Stimulated activated CD4-positive, alpha-beta T cell treated with anti-CD3 and anti-CD28 coated beads, Interleukin-4, amount 100 ng/mL, for 48 hours (primary cell): ENCODE measurements around the gene SZT2.

Experiments
- DNase-seq, 2 donors: peaks; one replicate each; pipeline ENCODE4 v3.0.0-alpha.2; 2020; ENCODE audit warnings: low read depth in 2 of 2

Gene SZT2

DNA sequence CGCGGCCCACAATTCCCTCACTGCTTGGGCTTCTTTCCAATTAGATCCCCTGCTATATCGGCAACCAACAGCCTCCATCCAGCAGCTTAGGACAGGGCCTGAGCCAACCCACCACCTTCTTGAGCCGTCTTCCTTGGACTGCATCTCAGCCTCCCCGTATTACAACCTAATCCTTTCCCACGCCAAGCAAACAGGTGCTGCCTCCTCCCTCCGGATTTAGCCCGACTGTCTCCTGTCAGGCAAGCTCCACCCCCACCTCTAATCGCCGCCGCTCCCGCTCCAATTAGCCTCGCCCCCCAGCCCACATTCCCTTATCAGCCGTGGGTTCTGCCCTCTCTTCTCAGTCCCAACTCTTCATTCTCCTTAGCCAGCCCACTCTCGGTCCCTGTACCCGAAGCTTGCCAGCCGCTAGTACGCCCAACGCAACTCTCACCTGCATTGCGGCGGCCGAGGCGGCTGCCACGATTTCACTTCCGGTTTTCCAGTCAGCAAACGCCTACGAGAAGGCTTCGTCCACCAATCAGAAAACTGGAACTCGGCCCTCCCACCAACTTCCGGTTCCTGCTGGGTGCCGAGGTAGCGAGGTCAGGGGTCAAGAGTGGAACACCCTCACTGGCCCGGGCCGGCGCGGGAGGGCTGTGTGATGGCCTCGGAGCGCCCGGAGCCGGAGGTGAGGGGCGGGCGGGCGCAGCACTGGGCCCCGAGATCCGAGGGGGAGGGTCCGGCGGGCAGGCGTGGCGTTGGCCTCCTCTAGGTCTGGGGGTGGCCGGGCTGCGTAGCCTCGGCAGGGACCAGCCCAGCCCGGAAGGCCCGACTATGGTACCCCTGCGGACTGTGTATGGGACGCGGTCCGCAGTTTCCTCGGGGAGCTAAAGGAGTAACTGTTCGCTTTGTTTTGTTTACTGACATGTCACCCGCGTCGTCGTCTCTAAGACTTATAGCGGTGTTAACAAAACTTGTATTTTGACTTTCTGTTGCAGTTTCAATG is at the start of gene SZT2, which contains the start of gene MED8:
Gene SZT2, plus strand, starts transcription at position 574 of the 988 bp plus-strand sequence. Its CDS starts 70 bp downstream, at position 644.
Gene MED8, minus strand, starts transcription at position 475 of the 988 bp plus-strand sequence. Its CDS starts 36 bp downstream, at position 439.
- peak; percentile 86 to 90 for DNase-seq

DNA sequence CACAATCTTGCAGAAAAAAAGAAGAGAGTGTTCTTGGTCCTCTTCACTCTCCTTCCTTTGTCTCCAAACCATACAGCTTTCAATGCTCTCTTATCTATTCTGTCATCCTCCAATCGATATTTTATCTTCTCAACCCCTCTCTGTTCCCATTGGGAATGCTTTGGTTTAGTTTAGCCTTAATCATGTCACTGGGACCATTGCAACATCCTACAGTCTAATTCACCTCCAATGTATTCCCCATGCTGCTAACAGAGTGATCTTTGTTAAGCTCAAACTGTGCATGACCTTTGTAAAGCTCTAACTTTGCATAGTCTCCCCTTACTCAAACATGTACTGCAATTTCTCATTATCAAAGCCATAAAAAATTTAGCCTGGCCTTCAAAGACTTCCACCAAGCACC is 49.1 kb upstream of the SZT2 start:
- no peak for DNase-seq

DNA sequence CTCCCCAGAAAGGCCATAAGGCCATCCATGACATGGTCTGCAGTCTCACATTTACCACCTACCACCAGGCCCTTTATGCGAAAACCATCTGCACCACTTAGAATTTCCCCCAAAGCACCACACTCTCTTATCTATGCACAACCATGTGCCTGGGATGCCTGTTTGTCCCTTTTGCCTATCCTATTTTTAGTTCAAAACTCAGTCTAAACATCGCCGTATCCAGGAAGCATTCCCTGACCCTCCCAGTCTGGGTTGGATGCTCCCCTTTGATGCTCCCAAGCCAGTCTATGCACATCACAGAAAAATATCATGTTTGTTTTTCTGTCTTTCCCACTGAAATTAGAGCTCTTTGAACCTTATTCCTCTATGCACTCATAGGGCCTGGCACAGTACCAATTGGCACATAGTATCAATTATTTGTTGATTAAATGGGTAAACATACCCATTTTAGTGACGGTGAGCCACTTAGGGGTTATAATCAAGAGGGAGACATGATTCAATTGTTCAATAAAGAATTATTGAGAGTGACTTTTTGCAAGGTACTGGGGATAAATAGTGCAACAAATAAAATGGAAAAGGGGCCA is 45.3 kb upstream of the SZT2 start:
- DNase-seq: no peak

DNA sequence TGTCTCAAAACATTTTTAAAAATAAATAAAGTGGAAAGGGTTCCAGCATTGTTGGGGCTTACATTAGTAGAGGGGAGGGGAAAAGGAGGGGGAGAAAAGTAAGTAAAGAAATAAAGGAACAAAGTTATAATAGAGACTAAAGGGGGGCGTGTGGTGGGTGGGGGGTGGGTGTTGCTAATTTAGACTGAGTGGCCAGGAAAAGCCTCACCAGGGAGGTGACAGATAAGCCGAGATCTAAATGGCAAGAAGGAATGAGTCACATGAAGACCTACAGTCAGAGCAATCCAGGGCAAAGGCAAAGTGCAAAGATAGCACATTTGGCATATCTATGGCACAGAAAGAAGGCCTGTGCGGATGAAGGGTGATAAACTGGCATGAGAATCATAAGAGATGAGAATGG is 44.6 kb upstream of the SZT2 start:
- no peak for DNase-seq

DNA sequence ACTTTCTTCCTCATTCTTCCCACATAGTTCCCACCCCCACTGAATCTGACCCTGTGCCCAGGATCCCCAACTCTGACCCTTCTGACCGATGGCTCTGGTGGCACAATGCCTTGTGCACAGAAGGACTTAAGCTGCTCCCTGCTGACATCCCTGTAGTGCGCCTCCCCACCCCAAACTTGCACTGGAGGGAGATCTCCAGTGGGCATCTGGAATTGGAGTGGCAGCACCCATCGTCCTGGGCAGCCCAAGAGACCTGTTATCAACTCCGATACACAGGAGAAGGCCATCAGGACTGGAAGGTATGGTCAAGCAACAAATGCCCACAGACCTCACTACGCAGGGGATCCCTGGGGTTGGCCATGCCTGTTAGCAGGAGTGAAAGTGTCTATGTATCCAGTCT is 43.1 kb upstream of the SZT2 start:
- no peak for DNase-seq

DNA sequence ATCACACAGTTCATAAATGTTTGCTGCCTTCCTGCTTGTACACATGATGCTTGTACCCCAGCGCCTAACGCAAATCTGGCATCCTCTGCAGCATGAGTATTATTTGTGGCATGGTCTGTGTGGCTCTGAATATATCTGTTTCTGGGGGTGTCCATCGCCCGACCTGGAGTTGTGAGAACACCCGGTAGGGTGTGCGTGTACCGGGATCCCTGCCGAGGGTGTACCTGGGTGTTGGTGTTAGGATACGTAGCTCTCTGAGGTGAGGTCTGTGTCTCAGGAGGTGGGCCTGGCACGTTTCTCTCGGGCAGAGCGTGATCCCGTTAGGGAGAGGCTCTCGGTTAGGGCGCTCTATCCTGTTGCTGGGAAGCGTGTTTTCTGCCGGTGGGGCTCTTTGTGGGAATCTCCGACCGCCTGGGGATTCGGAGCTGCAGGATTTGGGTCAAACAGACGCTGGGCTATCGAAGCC is 41.3 kb upstream of the SZT2 start:
- no peak for DNase-seq

DNA sequence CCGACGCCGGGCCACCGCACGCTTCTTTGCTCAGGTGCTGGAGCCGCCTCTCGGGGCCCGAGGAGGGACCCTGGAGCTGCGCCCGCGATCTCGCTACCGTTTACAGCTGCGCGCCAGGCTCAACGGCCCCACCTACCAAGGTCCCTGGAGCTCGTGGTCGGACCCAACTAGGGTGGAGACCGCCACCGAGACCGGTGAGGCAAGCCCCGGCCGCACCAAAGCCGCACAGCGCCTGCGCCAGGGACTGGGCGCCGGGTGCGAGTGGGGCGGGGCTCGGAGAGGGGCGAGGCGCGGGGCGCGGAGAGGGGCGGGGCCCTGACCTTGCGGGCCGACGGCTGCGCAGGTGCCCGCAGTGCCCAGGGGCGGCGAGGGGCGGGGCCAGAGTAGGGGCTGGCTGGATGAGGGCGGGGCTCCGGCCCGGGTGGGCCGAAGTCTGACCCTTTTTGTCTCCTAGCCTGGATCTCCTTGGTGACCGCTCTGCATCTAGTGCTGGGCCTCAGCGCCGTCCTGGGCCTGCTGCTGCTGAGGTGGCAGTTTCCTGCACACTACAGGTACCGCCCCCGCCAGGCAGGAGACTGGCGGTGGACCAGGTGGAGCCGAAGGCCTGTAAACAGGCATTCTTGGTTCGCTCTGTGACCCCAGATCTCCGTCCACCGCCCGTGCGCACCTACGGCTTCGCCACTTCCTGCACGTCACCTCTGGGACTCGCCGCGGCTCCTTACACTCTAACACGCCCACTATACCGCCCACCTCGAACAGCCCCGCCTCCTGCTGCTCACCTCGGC is 40.7 kb upstream of the SZT2 start:
- DNase-seq: peak in 1 of 2 donors; percentile 30

DNA sequence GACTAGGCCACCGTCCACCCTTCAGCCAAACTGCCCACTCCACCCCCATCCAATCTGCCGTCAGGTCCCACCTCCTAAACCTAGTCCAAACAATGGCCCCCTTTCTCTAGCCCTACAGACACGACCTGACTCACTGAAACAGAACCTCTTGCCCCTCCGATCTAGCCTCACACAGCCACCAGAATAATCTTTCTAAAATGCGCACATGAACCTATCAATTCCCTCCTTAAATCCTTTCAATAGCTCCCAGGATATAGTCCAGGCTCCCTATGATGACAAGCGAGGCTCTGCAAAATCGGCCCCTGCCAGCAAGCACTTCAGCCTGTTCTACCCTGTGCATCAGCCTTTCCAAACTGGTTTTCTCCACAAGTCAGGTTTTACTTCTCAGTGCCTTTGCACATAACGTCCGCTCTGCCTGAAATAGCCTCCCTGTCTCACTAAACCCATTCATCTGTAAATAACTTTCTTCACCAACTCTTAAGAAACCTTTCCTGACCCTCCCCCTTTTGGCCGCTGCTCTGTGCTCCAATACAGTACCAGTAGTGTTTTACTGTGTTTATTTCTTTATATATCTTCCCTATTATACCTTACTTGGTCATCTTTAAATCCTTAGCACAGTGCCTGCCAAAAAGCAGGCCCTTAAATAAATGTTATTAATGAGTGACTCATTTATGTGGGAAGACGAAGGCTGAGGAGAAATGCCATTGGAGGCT is 39.9 kb upstream of the SZT2 start:
- no peak for DNase-seq

DNA sequence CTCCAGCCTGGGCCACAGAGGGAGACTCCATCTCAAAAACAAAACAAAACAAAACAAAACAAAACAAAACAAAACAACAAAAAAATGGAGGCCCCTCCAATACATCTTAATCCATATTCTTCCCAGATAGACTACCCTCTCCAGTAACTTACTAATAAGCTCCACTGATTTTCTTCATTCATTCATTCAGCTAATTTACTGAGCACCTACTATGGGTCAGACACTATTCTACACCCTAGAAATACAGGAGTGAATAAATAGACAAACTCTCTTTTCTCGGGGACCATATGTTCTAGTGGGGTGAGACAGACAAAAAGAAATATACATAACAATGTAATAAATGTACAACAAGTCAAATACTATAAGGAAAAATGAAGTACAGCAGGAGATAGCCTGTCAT is 38.7 kb upstream of the SZT2 start:
- no peak for DNase-seq

DNA sequence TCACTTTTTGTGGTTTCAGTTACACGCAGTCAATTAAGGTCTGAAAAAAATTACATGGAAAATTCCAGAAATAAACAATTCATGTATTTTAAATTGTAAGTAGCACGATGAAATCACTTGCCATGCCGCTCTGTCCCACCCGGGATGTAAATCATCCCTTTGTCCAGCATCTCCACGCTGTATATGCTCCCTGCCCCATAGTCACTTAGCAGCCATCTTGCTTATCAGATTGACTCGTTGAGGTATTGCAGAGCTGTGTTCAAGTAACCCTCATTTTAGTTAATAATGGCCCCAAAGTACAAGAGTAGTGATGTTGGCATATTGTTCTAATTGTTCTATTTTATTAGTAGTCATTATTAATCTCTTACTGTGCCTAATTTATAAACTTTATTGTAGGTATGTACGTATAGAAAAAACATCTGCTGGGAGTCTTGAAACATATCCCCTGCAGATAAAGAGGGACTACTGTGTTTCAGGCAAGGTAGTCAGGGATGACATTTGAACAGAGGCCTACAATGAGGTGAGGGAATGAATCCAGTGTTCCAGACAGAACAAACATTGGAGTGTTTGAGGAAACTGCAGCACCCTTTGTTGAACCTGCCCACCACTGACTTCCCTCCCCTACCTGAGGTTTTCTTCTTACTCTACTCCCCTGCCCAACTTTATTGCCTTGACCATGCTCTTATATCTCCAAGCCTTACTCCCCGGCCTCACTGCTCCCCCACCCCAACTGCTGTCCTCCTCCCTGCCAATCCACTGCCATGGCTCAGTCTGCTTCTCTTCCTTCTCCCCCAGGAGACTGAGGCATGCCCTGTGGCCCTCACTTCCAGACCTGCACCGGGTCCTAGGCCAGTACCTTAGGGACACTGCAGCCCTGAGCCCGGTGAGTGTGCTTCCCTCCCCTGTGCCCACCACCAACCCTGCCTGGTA is 38.0 kb upstream of the SZT2 start:
- no peak for DNase-seq

DNA sequence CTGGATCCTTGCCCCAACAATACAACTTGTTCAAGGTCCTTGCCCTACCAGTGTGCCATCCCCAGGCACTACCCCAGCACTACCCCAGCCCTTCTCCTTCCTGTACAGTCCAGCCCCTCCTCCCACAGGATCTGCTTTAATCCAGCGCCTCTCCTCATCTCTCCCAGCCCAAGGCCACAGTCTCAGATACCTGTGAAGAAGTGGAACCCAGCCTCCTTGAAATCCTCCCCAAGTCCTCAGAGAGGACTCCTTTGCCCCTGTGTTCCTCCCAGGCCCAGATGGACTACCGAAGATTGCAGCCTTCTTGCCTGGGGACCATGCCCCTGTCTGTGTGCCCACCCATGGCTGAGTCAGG is 37.4 kb upstream of the SZT2 start:
- no peak for DNase-seq

DNA sequence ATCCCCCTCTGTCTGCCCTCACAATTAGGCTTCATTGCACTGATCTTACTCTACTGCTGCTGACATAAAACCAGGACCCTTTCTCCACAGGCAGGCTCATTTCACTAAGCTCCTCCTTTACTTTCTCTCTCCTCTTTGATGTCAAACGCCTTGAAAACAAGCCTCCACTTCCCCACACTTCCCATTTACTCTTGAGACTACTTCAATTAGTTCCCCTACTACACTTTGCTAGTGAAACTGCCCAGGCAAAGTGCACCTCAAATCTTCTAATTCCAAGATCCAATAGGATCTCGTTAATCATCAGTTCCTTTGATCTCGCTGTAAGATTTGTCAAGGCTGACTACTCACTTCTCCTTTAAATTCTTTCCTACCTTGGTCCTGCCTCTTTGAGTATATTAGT is 36.8 kb upstream of the SZT2 start:
- DNase-seq: no peak

DNA sequence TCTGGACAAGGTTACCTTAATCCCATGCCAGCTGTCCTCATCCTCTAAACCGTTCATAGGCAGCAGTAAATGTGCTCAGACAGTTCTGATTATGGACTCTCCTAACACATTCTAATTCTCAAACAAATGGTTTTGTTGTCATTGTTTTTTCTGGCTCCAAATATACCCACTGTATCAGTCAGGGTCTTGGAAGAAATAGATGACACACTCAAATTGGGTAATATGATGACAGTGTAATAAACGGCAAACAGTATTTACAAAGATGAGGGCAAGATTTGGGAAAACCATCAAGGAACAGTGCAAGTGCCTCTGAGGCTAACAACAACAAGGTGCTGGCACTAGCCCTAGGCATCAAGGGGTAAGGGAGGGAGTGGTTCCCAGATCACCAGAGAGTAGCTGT is 35.2 kb upstream of the SZT2 start:
- DNase-seq: no peak

DNA sequence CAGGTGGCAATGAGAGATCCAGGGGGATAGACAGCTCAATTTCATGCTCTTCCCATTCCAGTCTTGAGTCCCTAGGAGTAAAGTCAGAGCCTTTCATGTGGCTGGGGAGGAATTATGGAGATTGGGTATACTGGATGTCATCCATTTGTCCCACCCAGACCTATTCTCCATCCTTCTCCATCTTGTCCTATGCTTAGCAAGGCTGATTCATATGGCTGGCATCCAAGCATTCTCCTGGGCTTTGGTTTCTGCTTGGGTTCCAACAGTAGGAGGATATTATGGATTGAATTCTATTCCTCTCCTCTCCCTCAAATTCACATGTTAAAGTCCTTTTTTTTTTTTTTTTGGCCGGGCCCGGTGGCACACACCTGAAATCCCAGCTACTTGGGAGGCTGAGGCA is 34.8 kb upstream of the SZT2 start:
- no peak for DNase-seq

DNA sequence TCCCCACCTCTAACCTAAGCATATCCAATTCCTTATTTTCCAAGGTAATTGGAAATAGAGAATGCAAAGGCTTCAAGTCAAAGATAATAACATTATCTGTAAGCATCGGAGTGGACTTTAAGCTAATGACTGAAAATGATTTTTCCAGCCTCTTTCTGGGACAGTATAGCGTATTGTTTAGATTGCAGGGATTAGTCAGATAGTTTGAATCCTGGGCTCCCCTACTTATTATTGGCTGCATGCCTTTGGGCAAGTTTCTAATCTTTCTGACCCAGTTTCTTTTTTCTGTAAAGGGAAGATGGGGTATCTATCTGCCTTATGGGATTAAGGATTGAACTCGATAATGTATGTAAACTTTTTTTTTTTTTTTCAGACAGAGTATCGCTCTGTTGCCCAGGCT is 32.4 kb upstream of the SZT2 start:
- DNase-seq: no peak

DNA sequence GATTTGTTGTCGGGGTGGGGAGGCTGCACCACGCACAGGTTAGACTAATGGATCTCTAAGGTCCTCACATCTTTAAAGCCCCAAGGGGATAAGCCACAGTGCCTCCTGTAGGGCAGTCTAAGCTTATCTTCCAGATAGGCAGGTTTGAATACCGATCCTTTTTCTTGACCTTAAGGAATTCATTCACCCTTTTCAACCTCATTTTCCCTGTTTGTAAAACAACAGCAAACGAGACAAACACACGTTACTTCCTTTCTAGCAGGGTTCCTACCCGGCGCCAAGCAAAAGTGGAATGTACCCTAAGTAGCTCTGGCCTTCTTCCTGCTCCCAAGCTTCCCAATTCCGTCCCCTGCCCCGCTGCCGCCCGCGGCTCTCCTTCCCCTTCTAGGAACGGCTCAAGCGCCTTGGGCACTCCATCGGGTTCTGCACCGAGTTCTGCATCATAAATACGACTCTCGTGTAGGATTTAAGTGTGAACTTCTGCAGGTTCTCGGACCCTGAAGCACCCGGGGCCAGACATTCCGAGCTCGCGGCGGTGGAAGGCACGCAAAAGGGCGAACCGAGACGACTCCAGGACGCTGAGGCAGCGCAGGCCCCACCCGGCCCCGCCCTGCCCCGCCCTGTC is 31.5 kb upstream of the SZT2 start:
- DNase-seq: no peak

DNA sequence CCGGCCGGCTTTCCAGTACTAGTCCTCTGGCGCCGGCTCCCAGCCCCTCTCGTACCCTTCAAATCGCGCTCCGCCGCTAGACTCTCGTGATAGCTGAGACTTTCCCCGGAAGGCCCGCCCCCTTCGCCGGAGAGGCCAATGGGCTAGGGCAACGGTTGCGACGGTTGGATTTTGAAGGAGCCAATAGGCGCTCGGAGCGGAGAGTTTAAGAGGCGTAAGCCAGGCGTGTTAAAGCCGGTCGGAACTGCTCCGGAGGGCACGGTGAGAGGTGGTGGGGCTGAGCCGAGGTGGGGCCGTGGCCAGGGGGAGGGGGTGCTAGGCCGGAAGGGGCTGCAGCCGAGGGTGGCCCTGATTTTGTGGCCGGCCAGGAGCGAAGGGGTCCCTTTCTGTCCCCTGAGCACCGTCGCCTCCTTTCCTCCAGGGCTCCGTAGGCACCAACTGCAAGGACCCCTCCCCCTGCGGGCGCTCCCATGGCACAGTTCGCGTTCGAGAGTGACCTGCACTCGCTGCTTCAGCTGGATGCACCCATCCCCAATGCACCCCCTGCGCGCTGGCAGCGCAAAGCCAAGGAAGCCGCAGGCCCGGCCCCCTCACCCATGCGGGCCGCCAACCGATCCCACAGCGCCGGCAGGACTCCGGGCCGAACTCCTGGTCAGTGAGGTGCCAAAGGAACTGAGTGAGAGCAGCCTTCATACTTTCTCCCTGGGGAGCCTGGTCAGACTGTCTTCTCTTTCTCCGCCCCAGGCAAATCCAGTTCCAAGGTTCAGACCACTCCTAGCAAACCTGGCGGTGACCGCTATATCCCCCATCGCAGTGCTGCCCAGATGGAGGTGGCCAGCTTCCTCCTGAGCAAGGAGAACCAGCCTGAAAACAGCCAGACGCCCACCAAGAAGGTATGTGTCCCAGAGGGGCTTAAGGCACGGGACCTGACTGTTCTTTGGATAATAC is 30.7 kb upstream of the SZT2 start, which contains the start of gene CDC20:
Gene CDC20, plus strand, starts transcription at position 236 of the 948 bp plus-strand sequence. Its CDS starts 235 bp downstream, at position 471.
- DNase-seq: peak; percentile 98 to 99

DNA sequence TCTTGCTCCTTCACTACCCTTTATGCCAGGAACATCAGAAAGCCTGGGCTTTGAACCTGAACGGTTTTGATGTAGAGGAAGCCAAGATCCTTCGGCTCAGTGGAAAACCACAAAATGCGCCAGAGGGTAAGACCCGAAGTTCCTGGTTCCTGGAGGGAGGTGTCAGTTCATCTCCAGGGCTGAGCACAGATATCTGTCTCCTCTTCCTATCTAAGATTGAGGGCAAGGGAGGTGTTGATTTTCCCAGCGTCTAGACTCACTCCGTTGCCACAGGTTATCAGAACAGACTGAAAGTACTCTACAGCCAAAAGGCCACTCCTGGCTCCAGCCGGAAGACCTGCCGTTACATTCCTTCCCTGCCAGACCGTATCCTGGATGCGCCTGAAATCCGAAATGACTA is 30.0 kb upstream of the SZT2 start:
- DNase-seq: no peak

DNA sequence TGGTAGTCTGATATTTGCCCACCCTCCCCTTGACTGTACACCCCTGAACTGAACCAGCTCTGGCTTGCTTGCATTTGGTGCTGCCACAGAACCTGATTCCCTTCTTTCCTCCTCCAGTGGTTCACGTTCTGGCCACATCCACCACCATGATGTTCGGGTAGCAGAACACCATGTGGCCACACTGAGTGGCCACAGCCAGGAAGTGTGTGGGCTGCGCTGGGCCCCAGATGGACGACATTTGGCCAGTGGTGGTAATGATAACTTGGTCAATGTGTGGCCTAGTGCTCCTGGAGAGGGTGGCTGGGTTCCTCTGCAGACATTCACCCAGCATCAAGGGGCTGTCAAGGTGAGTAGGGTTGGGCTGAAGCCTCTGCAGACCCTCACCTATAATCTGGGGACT is 29.1 kb upstream of the SZT2 start:
- DNase-seq: no peak
